Peyer's patch (tissue), 4 donors: ENCODE results near the gene OR2A12. TPM values are rescaled to one million over a fixed set of nuclear protein-coding genes. Genes with fewer than 3 reads are reported as not detected.

ENCODE experiments used
- DNase-seq, 3 donors: peaks; one replicate each; pipeline ENCODE4 v3.0.0-alpha.2; 2017 to 2019
- H3K27ac ChIP-seq, 4 donors: fragments of 200-600 bp; sonication (generic); one replicate each; pipeline ENCODE4 v1.5.1; 2016 to 2019
- H3K27me3 ChIP-seq, 2 donors: fragments of 200-600 bp; sonication (generic); one replicate each; pipeline ENCODE4 v1.5.1; 2019
- H3K36me3 ChIP-seq, 3 donors: fragments of 200-600 bp; sonication (generic); one replicate each; pipeline ENCODE4 v1.5.1; 2016 to 2019
- H3K4me1 ChIP-seq, 4 donors: fragments of 200-600 bp; sonication (generic); one replicate each; pipeline ENCODE4 v1.5.1; 2016 to 2019
- H3K4me3 ChIP-seq, 4 donors: fragments of 200-600 bp; sonication (generic); 1 replicate in 3 of 4; 2 replicates in 1 of 4; pipeline ENCODE4 v1.5.1; 2016 to 2019; ENCODE audit warnings: mild to moderate bottlenecking in 1 of 4
- H3K9me3 ChIP-seq, 4 donors: fragments of 200-600 bp; sonication (generic); one replicate each; pipeline ENCODE4 v1.5.1; 2016 to 2019; ENCODE audit warnings: mild to moderate bottlenecking in 1 of 4
- POLR2A ChIP-seq, 2 donors: fragments of 450-650 bp; IDR thresholded peaks; one replicate each; pipeline ENCODE4 v1.5.1; 2017; ENCODE audit warnings: antibody characterized with exemption in 2 of 2, mild to moderate bottlenecking in 2 of 2, moderate library complexity in 2 of 2
- total RNA-seq, 4 donors: library from RNA; depleted of rRNA; stranded (reverse); fragments of >200 nt; gene quantifications; one replicate each; pipeline ENCODE4 v1.1.0, GENCODE V29; 2016
- TF ChIP-seq, protein P1 (sequence below), 6 experiments: fragments of 450-650 bp in 4 of 6; fragments of 200-600 bp in 2 of 6; sonication (generic) in 1 of 6; IDR thresholded peaks; one replicate each; pipeline ENCODE4 v1.5.1; 2017 to 2019; ENCODE audit warnings: antibody characterized with exemption in 6 of 6, mild to moderate bottlenecking in 3 of 6, moderate library complexity in 1 of 6

Gene OR2A12, protein sequence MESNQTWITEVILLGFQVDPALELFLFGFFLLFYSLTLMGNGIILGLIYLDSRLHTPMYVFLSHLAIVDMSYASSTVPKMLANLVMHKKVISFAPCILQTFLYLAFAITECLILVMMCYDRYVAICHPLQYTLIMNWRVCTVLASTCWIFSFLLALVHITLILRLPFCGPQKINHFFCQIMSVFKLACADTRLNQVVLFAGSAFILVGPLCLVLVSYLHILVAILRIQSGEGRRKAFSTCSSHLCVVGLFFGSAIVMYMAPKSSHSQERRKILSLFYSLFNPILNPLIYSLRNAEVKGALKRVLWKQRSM
- total RNA-seq: not detected

DNA sequence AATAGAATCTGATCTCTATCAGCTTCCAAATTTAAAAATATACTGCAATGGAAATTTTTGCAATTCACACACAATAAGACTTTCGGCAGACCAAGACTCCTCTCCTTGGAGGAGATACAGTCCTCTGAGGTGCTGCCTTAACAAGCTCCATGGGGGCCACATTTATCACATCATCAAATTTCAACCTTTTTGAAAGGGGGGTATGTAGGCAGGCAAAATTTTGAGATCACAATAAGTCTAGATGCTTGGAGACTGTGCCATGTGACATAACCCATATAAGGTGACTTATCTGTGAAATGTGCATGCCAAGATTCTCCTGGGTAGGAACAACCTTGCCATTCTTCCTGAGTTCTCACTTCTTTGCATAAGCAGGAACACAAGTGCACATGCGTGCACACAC, at the start of gene OR2A12:
OR2A12 (plus strand) TSS at position 301 of the 400 bp plus-strand sequence. CDS start 8,830 bp downstream, outside the sequence.
- H3K4me1 ChIP-seq: no peaks in the 10 kb centered on the region
- H3K36me3 ChIP-seq: no peaks in the 10 kb centered on the region
- H3K27ac ChIP-seq: no peak within 1 kb of the TSS
- H3K27me3 ChIP-seq: no peaks in the 10 kb centered on the region
- no peak within 1 kb of the TSS for H3K4me3 ChIP-seq
- peaks cover 0 to 5% (median 2%) of the 10 kb centered on the region in 4 donors for H3K9me3 ChIP-seq
- no peak for DNase-seq
- TF ChIP-seq, protein P1, sequence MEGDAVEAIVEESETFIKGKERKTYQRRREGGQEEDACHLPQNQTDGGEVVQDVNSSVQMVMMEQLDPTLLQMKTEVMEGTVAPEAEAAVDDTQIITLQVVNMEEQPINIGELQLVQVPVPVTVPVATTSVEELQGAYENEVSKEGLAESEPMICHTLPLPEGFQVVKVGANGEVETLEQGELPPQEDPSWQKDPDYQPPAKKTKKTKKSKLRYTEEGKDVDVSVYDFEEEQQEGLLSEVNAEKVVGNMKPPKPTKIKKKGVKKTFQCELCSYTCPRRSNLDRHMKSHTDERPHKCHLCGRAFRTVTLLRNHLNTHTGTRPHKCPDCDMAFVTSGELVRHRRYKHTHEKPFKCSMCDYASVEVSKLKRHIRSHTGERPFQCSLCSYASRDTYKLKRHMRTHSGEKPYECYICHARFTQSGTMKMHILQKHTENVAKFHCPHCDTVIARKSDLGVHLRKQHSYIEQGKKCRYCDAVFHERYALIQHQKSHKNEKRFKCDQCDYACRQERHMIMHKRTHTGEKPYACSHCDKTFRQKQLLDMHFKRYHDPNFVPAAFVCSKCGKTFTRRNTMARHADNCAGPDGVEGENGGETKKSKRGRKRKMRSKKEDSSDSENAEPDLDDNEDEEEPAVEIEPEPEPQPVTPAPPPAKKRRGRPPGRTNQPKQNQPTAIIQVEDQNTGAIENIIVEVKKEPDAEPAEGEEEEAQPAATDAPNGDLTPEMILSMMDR (IDR thresholded peaks at IDR 0.05): no peak
- TF ChIP-seq POLR2A (IDR thresholded peaks at IDR 0.05): no peak

DNA sequence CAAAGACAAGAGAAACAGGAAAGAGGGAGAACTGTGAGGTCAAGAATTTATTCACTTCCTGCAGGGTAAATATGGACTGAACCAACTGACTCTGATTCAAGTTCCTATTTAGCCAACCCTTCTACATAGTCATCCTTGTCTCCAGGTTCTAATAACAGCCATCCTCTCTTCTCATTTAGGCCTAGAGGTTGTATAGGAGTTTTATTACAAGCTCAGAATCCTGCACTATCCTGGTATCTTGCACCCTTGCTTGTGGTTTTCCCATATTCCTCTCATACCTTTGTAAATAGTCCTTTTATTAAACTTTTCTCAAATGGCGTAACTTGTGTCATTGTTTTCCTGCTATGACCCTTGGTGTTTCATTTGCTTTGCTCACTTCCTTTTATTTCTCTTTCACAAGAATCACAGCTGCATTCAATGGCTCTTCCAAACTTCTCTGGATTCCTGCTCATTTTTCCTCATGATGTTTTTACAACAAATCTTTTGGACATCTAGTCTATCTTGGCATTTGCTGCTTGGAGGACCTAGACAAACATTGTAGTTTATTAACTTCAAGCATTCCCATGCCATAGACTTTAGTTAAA, 49.7 kb upstream of the OR2A12 start:
- H3K27me3 ChIP-seq: no peaks in the 10 kb centered on the region
- no peaks in the 10 kb centered on the region for H3K36me3 ChIP-seq
- H3K4me3 ChIP-seq: no peak overlapping the region
- no peak overlapping the region for H3K27ac ChIP-seq
- TF ChIP-seq, protein P1 (IDR thresholded peaks at IDR 0.05): no peak
- no peak for TF ChIP-seq POLR2A (IDR thresholded peaks at IDR 0.05)
- H3K4me1 ChIP-seq: no peaks in the 10 kb centered on the region
- DNase-seq: no peak
- no peaks in the 10 kb centered on the region for H3K9me3 ChIP-seq

DNA sequence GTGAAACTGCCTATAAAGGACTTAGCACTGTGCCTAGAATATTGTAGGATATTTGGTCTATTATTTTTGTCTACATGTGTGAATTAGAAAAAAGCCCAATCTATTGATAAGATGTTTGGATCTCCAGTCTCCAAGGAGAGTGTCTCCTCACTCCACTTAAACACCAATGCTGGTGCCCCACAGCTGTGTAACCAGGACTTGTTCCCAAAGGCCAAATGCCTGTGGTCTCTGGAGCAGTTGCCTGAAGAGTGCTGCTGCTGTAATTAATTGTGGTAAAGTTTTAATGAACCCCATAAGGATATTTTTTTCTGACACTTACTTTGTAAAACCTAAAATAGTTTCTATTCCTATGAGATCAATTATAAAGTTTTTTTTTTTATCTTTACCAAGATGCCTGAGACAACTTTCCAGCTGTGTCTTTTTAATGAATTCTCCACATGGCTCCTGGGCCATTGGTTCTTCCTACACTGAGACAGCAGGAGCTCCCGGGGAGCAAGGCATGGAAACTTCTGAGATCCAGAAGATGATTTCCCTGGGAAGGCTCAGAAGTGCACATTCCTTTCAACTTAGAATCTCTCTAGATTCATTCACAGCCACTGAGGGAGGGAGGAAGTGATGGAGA, 48.6 kb upstream of the OR2A12 start:
- Histone ChIP-seq H3K4me1 (no peaks in the 10 kb centered on the region), H3K27ac (no peak overlapping the region), H3K27me3 (no peaks in the 10 kb centered on the region), H3K36me3 (no peaks in the 10 kb centered on the region), H3K9me3 (no peaks in the 10 kb centered on the region), H3K4me3 (no peak overlapping the region)
- TF ChIP-seq, protein P1 (IDR thresholded peaks at IDR 0.05): no peak
- TF ChIP-seq POLR2A (IDR thresholded peaks at IDR 0.05): no peak
- DNase-seq: no peak

DNA sequence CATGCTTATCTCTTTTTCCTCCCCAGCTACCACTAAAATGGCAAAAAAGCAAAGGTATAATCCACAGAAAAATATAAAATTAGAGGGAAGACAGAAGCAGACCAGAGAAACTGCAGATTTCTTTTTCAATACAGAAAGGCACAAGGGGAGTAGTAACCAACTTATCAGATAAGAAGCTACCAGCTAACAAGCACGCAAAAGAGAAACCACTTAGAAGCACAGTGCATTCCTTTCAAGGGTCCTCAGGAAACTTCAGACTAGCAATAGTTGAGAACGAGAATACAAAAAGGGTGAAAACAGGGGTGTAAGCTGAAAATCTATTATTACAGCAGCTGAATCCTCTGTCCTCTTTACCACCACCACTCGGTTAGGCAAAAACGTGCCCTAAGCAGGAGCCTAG, 47.2 kb upstream of the OR2A12 start:
- TF ChIP-seq, protein P1 (IDR thresholded peaks at IDR 0.05): no peak
- no peak for TF ChIP-seq POLR2A (IDR thresholded peaks at IDR 0.05)
- Histone ChIP-seq H3K27ac (no peak overlapping the region), H3K27me3 (no peaks in the 10 kb centered on the region), H3K36me3 (no peaks in the 10 kb centered on the region), H3K4me3 (no peak overlapping the region), H3K9me3 (no peaks in the 10 kb centered on the region), H3K4me1 (no peaks in the 10 kb centered on the region)
- DNase-seq: no peak

DNA sequence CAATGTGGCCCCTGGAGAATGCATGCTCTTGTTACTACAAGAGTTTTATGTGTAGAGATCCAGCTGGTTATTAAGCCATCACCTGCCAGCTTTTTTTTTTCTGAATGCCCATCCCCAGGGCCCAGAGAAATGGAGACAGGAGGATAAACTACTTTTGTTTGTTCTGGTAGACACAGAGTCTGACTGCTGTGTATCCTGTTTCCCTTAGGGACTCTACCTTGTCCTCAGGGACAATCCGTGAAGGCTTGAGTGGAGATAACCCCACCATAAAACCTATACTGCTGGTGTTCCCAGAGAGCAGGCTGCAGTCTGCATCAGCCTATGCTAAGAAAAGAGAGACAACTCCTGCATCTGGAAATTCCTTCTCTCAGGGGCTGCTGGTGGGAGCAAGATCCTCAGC, 37.4 kb upstream of the OR2A12 start, which contains the start of gene OR2A5:
OR2A5 (plus strand) TSS at position 301 of the 400 bp plus-strand sequence. CDS start 1,454 bp downstream, outside the sequence.
- no peaks in the 10 kb centered on the region for H3K36me3 ChIP-seq
- H3K9me3 ChIP-seq: no peaks in the 10 kb centered on the region
- H3K4me1 ChIP-seq: no peaks in the 10 kb centered on the region
- no peak for DNase-seq
- no peak within 1 kb of the TSS for H3K27ac ChIP-seq
- no peak within 1 kb of the TSS for H3K4me3 ChIP-seq
- TF ChIP-seq, protein P1 (IDR thresholded peaks at IDR 0.05): no peak
- no peak for TF ChIP-seq POLR2A (IDR thresholded peaks at IDR 0.05)
- no peaks in the 10 kb centered on the region for H3K27me3 ChIP-seq
